GM12878 (cell line): ENCODE results near the gene HERPUD2.

Experiments used
- ASH2L ChIP-seq: fragments of 300-600, 200-600 bp; sonication (generic); IDR thresholded peaks from 2 replicates; pipeline ENCODE4 v1.6.1; 2017; ENCODE audit warnings: low read depth, mild to moderate bottlenecking, borderline replicate concordance
- ATF2 ChIP-seq: IDR thresholded peaks from 2 replicates; pipeline ENCODE4 v1.6.1; 2012; ENCODE audit warnings: low read length, inconsistent platforms
- BRCA1 ChIP-seq: IDR thresholded peaks from 2 replicates; pipeline ENCODE4 v1.6.1; 2011; ENCODE audit warnings: low read depth, low read length, improper control_type of control experiment
- CBFB ChIP-seq: IDR thresholded peaks from 2 replicates; pipeline ENCODE4 v1.6.1; 2016; ENCODE audit warnings: antibody characterized with exemption, low read depth
- FOS ChIP-seq: IDR thresholded peaks from 3 replicates; pipeline ENCODE4 v1.6.1; 2011; ENCODE audit warnings: borderline replicate concordance; ENCODE audit not compliant: insufficient read length; ENCODE audit errors: extremely low read depth
- GABPA ChIP-seq: IDR thresholded peaks from 2 replicates; pipeline ENCODE4 v1.6.1; 2014; ENCODE audit warnings: antibody characterized with exemption, low read depth, mild to moderate bottlenecking, inconsistent platforms
- NBN ChIP-seq: fragments of 450-650 bp; IDR thresholded peaks from 2 replicates; pipeline ENCODE4 v1.6.1; 2016
- POLR2AphosphoS2 ChIP-seq: IDR thresholded peaks from 2 replicates; pipeline ENCODE4 v1.6.1; 2011; ENCODE audit warnings: low read depth, mild to moderate bottlenecking, low read length, improper control_type of control experiment, moderate library complexity
- RAD21 ChIP-seq: IDR thresholded peaks from 2 replicates; pipeline ENCODE4 v1.6.1; 2011; ENCODE audit warnings: mild to moderate bottlenecking, low read depth, low read length, moderate library complexity; ENCODE audit not compliant: insufficient read depth
- REST ChIP-seq: IDR thresholded peaks from 2 replicates; pipeline ENCODE4 v1.6.1; 2012; ENCODE audit warnings: mild to moderate bottlenecking, low read depth, low read length
- SKIL ChIP-seq: fragments of 450-650 bp; IDR thresholded peaks from 2 replicates; pipeline ENCODE4 v1.6.1; 2017; ENCODE audit warnings: mild to moderate bottlenecking, low read depth, inconsistent platforms; ENCODE audit not compliant: poor library complexity, severe bottlenecking
- TAF1 ChIP-seq: IDR thresholded peaks from 2 replicates; pipeline ENCODE4 v1.6.1; 2011; ENCODE audit warnings: mild to moderate bottlenecking, low read depth, low read length, borderline replicate concordance

- TF ChIP-seq NBN (no peak), RAD21 (no peak), ASH2L (no peak), CBFB (no peak), FOS (no peak), REST (no peak), SKIL (no peak), POLR2AphosphoS2 (no peak), GABPA (no peak), TAF1 (no peak), ATF2 (no peak), BRCA1 (no peak)
Measured at GRCh38 chr7:35685781-35686180, 9.2 kb downstream of the HERPUD2 start.
